ENCODE measurements around the gene DHRS11. TPM values are rescaled to one million over a fixed set of nuclear protein-coding genes. Genes with fewer than 3 reads are reported as not detected.

The DHRS11 gene
- total RNA-seq, 1 experiment from 2014 or later: 38.0 TPM

DNA sequence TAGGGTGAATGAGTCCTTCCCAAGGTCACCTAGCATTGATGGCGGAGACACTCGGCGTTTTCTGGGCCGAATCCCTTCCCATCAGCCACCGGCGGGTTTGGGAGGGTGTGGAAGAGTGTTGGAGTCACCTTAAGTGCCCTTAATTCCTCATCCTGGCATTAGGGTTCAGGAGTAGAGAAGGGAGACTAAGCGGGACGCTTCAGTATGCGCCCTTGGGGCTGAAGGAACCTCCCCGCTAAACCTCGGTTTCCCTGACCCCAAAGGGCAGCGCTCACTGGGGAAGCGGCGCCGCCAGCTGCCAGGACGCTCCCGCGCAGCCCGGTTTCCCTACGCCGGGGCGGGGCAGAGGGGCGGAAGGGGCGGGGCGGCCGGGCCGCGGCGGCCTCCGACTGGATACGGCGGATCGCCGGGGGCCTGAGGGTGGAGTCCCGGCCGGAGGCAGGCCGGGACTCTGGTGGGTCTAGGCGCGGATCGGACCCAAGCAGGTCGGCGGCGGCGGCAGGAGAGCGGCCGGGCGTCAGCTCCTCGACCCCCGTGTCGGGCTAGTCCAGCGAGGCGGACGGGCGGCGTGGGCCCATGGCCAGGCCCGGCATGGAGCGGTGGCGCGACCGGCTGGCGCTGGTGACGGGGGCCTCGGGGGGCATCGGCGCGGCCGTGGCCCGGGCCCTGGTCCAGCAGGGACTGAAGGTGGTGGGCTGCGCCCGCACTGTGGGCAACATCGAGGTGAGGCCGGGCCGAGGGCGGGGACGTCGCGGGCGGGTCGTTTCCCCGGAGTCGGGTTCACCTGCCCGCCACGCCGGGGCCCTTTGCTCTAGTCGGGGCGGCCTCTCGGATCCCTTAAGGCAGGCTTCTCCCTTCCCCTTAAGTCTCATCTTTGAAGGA is at the start of gene DHRS11 (continued):
- no peak for TF ChIP-seq ZNF281 (CRISPR knock-in tag; IDR thresholded peaks at IDR 0.05)
- no peak for TF ChIP-seq CDX4 (CRISPR knock-in tag; IDR thresholded peaks at IDR 0.05; ENCODE audit: borderline replicate concordance)
- TF ChIP-seq, protein P1, sequence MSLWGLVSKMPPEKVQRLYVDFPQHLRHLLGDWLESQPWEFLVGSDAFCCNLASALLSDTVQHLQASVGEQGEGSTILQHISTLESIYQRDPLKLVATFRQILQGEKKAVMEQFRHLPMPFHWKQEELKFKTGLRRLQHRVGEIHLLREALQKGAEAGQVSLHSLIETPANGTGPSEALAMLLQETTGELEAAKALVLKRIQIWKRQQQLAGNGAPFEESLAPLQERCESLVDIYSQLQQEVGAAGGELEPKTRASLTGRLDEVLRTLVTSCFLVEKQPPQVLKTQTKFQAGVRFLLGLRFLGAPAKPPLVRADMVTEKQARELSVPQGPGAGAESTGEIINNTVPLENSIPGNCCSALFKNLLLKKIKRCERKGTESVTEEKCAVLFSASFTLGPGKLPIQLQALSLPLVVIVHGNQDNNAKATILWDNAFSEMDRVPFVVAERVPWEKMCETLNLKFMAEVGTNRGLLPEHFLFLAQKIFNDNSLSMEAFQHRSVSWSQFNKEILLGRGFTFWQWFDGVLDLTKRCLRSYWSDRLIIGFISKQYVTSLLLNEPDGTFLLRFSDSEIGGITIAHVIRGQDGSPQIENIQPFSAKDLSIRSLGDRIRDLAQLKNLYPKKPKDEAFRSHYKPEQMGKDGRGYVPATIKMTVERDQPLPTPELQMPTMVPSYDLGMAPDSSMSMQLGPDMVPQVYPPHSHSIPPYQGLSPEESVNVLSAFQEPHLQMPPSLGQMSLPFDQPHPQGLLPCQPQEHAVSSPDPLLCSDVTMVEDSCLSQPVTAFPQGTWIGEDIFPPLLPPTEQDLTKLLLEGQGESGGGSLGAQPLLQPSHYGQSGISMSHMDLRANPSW (CRISPR knock-in tag; conservative IDR thresholded peaks at IDR 0.05; ENCODE audit: low read depth): no peak
- no peak; the same call in 1 of the 2 replicates for TF ChIP-seq CREM (CRISPR knock-in tag; IDR thresholded peaks at IDR 0.05)
- TF ChIP-seq SMAD3 (CRISPR knock-in tag; IDR thresholded peaks at IDR 0.05; ENCODE audit: borderline replicate concordance): peak; percentile 61; the same call in 1 of the 2 replicates
- no peak for TF ChIP-seq GABPB1 (CRISPR knock-in tag; IDR thresholded peaks at IDR 0.05)
- TF ChIP-seq NFYB (CRISPR knock-in tag; conservative IDR thresholded peaks at IDR 0.05; ENCODE audit: low read depth): no peak; the same call in 1 of the 2 replicates
- TF ChIP-seq NR2C2 (CRISPR knock-in tag; IDR thresholded peaks at IDR 0.05): no peak
- TF ChIP-seq MYBL2 (CRISPR knock-in tag; IDR thresholded peaks at IDR 0.05): no peak
- TF ChIP-seq, protein P2, sequence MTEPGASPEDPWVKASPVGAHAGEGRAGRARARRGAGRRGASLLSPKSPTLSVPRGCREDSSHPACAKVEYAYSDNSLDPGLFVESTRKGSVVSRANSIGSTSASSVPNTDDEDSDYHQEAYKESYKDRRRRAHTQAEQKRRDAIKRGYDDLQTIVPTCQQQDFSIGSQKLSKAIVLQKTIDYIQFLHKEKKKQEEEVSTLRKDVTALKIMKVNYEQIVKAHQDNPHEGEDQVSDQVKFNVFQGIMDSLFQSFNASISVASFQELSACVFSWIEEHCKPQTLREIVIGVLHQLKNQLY (CRISPR knock-in tag; IDR thresholded peaks at IDR 0.05): no peak
- TF ChIP-seq ATF1 (CRISPR knock-in tag; IDR thresholded peaks at IDR 0.05): no peak
- TF ChIP-seq IRF2 (CRISPR knock-in tag; IDR thresholded peaks at IDR 0.05; ENCODE audit: borderline replicate concordance, low read depth): no peak
- 0 out of 2 replicates have a peak, but pooled peaks have one; percentile 62 for TF ChIP-seq ZNF532 (CRISPR knock-in tag; IDR thresholded peaks at IDR 0.05; ENCODE audit: borderline replicate concordance)
- TF ChIP-seq ZNF138 (CRISPR knock-in tag; conservative IDR thresholded peaks at IDR 0.05): no peak
- no peak for TF ChIP-seq ZNF423 (CRISPR knock-in tag; IDR thresholded peaks at IDR 0.05)
- no peak; the same call in 1 of the 2 replicates for TF ChIP-seq ZNF219 (CRISPR knock-in tag; IDR thresholded peaks at IDR 0.05; ENCODE audit: borderline replicate concordance)
- no peak for TF ChIP-seq ATF3 (CRISPR knock-in tag; conservative IDR thresholded peaks at IDR 0.05)
- no peak for TF ChIP-seq NR1H2 (CRISPR knock-in tag; IDR thresholded peaks at IDR 0.05)
- TF ChIP-seq HMGXB4 (CRISPR knock-in tag; IDR thresholded peaks at IDR 0.05): peak; percentile 68; the same call in 1 of the 2 replicates
- TF ChIP-seq MAX (CRISPR knock-in tag; IDR thresholded peaks at IDR 0.05): no peak; the same call in 1 of the 2 replicates
- no peak for TF ChIP-seq ZNF121 (CRISPR knock-in tag; IDR thresholded peaks at IDR 0.05)
- TF ChIP-seq, protein P3, sequence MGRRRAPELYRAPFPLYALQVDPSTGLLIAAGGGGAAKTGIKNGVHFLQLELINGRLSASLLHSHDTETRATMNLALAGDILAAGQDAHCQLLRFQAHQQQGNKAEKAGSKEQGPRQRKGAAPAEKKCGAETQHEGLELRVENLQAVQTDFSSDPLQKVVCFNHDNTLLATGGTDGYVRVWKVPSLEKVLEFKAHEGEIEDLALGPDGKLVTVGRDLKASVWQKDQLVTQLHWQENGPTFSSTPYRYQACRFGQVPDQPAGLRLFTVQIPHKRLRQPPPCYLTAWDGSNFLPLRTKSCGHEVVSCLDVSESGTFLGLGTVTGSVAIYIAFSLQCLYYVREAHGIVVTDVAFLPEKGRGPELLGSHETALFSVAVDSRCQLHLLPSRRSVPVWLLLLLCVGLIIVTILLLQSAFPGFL (CRISPR knock-in tag; IDR thresholded peaks at IDR 0.05; ENCODE audit: borderline replicate concordance): no peak
- peak; percentile 88; the same call in 1 of the 2 replicates for TF ChIP-seq ZNF671 (CRISPR knock-in tag; IDR thresholded peaks at IDR 0.05)

Data from WTC11 (cell line).